Subcutaneous adipose tissue (tissue), 4 donors: ENCODE results near the gene GRM7. TPM values are rescaled to one million over a fixed set of nuclear protein-coding genes. Genes with fewer than 3 reads are reported as not detected.

Experiments used
- CTCF ChIP-seq: fragments of 450-650 bp; IDR thresholded peaks from one replicate; pipeline ENCODE4 v1.5.1; 2016; ENCODE audit warnings: low read depth, mild to moderate bottlenecking, control low read depth, antibody characterized with exemption, moderate library complexity
- total RNA-seq, 4 donors: library from RNA; depleted of rRNA; stranded (reverse); fragments of >200 nt; gene quantifications; one replicate each; pipeline ENCODE4 v1.1.0, GENCODE V29; 2016

The GRM7 gene
- total RNA-seq, 4 donors from 2014 or later: 0.16 to 1.2 (median 0.90) TPM

- TF ChIP-seq CTCF: no peak
Observed at GRCh38 chr3:7574435-7574834, 713.5 kb downstream of the GRM7 start.

- TF ChIP-seq CTCF: no peak
Observed at GRCh38 chr3:7576071-7576470, 715.2 kb downstream of the GRM7 start.

GRCh38 chr3:7576506-7576905 lies 715.6 kb downstream of the GRM7 start:
- TF ChIP-seq CTCF: no peak

- TF ChIP-seq CTCF: no peak
Observed at GRCh38 chr3:7577513-7577912, 716.6 kb downstream of the GRM7 start.

GRCh38 chr3:7581831-7582230 lies 720.9 kb downstream of the GRM7 start:
- no peak for TF ChIP-seq CTCF

GRCh38 chr3:7585052-7585451 lies 724.1 kb downstream of the GRM7 start:
- TF ChIP-seq CTCF: no peak

GRCh38 chr3:7588236-7588635 lies 727.3 kb downstream of the GRM7 start:
- TF ChIP-seq CTCF: no peak
